CD8-positive, alpha-beta memory T cell (primary cell): ENCODE measurements around the gene TESMIN. TPM values are rescaled to one million over a fixed set of nuclear protein-coding genes. Genes with fewer than 3 reads are reported as not detected.

ENCODE experiments used
- CTCF ChIA-PET: fragments of 350-600 bp; sonication (Branson Sonifier 250); formaldehyde crosslinking; loops from one replicate; lab custom pipeline; 2021; ENCODE audit warnings: antibody characterized with exemption; lab: Charles Lee
- POLR2A ChIA-PET: fragments of 350-600 bp; sonication (Branson Sonifier 250); formaldehyde crosslinking; loops from one replicate; lab custom pipeline; 2021; ENCODE audit warnings: antibody characterized with exemption; lab: Charles Lee
- DNase-seq, 5 donors: peaks; one replicate each; pipeline versions ENCODE4 v3.0.0 to v3.0.0-alpha.2; 2020 to 2022; ENCODE audit warnings: mixed read lengths in 1 of 5
- H3K27ac ChIP-seq: one replicate; pipeline ENCODE4 v1.7.0; 2013; ENCODE audit warnings: low read depth, mild to moderate bottlenecking, low read length, moderate library complexity
- H3K27me3 ChIP-seq: 2 replicates; pipeline ENCODE4 v1.7.0; 2013; ENCODE audit warnings: low read length, mild to moderate bottlenecking; ENCODE audit not compliant: insufficient read depth, poor library complexity, severe bottlenecking
- H3K36me3 ChIP-seq: 2 replicates; pipeline ENCODE4 v1.7.0; 2013; ENCODE audit warnings: mild to moderate bottlenecking, low read length, moderate library complexity; ENCODE audit not compliant: insufficient read depth
- H3K4me1 ChIP-seq: 2 replicates; pipeline ENCODE4 v1.7.0; 2013; ENCODE audit warnings: mild to moderate bottlenecking, low read length, moderate library complexity; ENCODE audit not compliant: insufficient read depth
- H3K4me3 ChIP-seq: 2 replicates; pipeline ENCODE4 v1.7.0; 2013; ENCODE audit warnings: mild to moderate bottlenecking, low read length
- H3K9me3 ChIP-seq: 2 replicates; pipeline ENCODE4 v1.7.0; 2013; ENCODE audit warnings: mild to moderate bottlenecking, low read length
- H3K27ac Mint-ChIP-seq, 8 donors: one replicate each; pipeline ENCODE4 v1.8.0; 2020 to 2021; ENCODE audit warnings: mixed read lengths in 8 of 8, mild to moderate bottlenecking in 6 of 8, inconsistent platforms in 3 of 8, moderate library complexity in 3 of 8
- H3K27me3 Mint-ChIP-seq, 2 donors: one replicate each; pipeline ENCODE4 v1.8.0; 2020 to 2021; ENCODE audit warnings: mixed read lengths in 2 of 2, mild to moderate bottlenecking in 1 of 2, moderate library complexity in 1 of 2
- H3K36me3 Mint-ChIP-seq, 3 donors: one replicate each; pipeline ENCODE4 v1.8.0; 2020 to 2021; ENCODE audit warnings: mixed read lengths in 3 of 3, inconsistent platforms in 1 of 3, mild to moderate bottlenecking in 1 of 3
- H3K4me1 Mint-ChIP-seq, 3 donors: one replicate each; pipeline ENCODE4 v1.8.0; 2020 to 2021; ENCODE audit warnings: mixed read lengths in 3 of 3, inconsistent platforms in 1 of 3, mild to moderate bottlenecking in 1 of 3
- H3K4me3 Mint-ChIP-seq, 7 donors: one replicate each; pipeline ENCODE4 v1.8.0; 2020 to 2021; ENCODE audit warnings: mixed read lengths in 7 of 7, mild to moderate bottlenecking in 6 of 7, moderate library complexity in 4 of 7, inconsistent platforms in 2 of 7
- H3K9me3 Mint-ChIP-seq, 5 donors: one replicate each; pipeline ENCODE4 v1.8.0; 2020 to 2022; ENCODE audit warnings: mixed read lengths in 5 of 5, mild to moderate bottlenecking in 3 of 5, moderate library complexity in 2 of 5, inconsistent platforms in 1 of 5
- polyA plus RNA-seq: library from polyadenylated mRNA; unstranded; fragments of 300-500 nt; fragmentation: Illumina TruSeq; gene quantifications from one replicate; pipeline ENCODE4 v1.2.3, GENCODE V29; 2021
- total RNA-seq, 2 experiments: library from RNA; stranded (reverse); gene quantifications; one replicate each; pipeline ENCODE4 v1.2.3, GENCODE V29; 2021

The TESMIN gene
- total and polyA plus RNA-seq, 3 experiments from 2014 or later: 1.3 to 3.2 (median 1.3) TPM

DNA sequence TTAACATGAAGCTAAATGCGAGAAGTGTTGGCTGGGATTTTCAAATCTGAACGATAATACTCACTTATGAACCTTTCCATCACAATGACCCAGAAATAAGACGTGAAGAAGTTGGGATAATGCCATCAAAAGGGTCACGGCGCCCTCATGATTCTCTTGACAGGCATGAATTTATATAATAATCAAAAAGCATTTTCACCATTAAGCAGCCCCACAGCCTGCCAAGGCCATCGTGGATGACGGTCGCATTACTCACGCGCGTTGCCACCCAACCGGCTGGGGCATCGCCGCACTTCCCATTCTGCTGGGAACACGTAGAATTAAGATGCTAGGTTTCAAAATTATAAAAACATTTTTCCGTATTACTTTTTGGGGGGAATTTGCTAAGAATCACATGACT, 85.9 kb downstream of the TESMIN start:
- H3K4me3 Mint-ChIP-seq: no peak overlapping the region
- Histone ChIP-seq H3K9me3 (no peaks in the 10 kb centered on the region), H3K27me3 (no peaks in the 10 kb centered on the region), H3K36me3 (no peaks in the 10 kb centered on the region), H3K4me3 (no peak overlapping the region), H3K4me1 (no peaks in the 10 kb centered on the region), H3K27ac (no peak overlapping the region)
- no peaks in the 10 kb centered on the region for H3K9me3 Mint-ChIP-seq
- POLR2A ChIA-PET: no interaction called here
- CTCF ChIA-PET: no interaction called here
- H3K4me1 Mint-ChIP-seq: no peaks in the 10 kb centered on the region
- DNase-seq: peak in 1 of 5 donors; percentile 10
- H3K27me3 Mint-ChIP-seq: peaks cover 1 to 29% of the 10 kb centered on the region in 2 donors
- no peak overlapping the region for H3K27ac Mint-ChIP-seq
- no peaks in the 10 kb centered on the region for H3K36me3 Mint-ChIP-seq

DNA sequence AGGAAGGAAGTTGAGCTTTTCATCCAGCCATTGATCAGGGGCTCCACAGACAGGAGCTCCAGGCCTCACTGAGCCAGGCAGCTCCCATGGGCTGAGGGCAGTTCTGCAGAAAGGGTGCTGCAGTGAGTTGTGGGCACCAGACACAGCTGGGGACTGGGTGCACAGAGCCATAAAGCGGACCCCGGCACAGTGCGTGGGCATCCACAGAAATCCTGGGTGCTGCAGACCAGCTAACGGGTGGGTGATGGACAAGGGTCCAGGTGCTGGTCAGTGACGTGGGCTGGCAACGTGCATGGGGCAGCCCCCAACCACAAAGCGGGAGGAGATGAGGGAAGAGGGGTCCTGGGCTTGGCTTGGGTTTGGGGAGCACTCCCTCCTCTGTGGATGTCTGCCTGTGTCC, 86.4 kb downstream of the TESMIN start:
- no peak overlapping the region for H3K4me3 Mint-ChIP-seq
- H3K27ac Mint-ChIP-seq: peak overlapping the region in 1 of 8 donors; percentile 78
- H3K9me3 ChIP-seq: no peaks in the 10 kb centered on the region
- no peaks in the 10 kb centered on the region for H3K36me3 ChIP-seq
- ChIA-PET CTCF (no interaction called here), POLR2A (no interaction called here)
- DNase-seq: peak in 1 of 5 donors; percentile 18
- no peaks in the 10 kb centered on the region for H3K4me1 ChIP-seq
- no peaks in the 10 kb centered on the region for H3K4me1 Mint-ChIP-seq
- peaks cover 1 to 33% of the 10 kb centered on the region in 2 donors for H3K27me3 Mint-ChIP-seq
- H3K9me3 Mint-ChIP-seq: no peaks in the 10 kb centered on the region
- no peak overlapping the region for H3K27ac ChIP-seq
- H3K4me3 ChIP-seq: no peak overlapping the region
- H3K36me3 Mint-ChIP-seq: no peaks in the 10 kb centered on the region
- H3K27me3 ChIP-seq: no peaks in the 10 kb centered on the region

DNA sequence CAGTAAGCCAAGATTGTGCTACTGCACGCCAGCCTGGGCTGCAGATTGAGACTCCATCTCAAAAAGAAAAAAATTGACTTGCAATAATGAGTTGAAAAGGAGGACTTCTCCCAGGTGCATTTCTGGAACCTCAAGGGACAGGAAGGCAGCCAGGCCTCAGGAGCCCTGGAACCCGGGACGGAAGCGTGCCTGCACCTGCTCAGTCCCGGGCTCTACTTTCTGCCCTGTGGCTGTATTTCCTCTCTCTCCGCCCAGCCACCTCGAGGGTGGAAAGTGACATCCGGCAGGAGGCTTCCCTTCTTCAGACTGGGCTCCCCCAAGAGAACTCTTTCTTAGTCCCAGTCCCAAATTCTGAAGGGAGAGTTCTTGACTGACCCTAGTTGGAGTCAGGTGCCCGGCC, 87.2 kb downstream of the TESMIN start:
- H3K4me3 Mint-ChIP-seq: no peak overlapping the region
- no peaks in the 10 kb centered on the region for H3K36me3 Mint-ChIP-seq
- no peaks in the 10 kb centered on the region for H3K4me1 Mint-ChIP-seq
- H3K4me3 ChIP-seq: no peak overlapping the region
- ChIA-PET POLR2A (no interaction called here), CTCF (no interaction called here)
- H3K27me3 ChIP-seq: no peaks in the 10 kb centered on the region
- H3K36me3 ChIP-seq: no peaks in the 10 kb centered on the region
- no peak overlapping the region for H3K27ac ChIP-seq
- no peaks in the 10 kb centered on the region for H3K4me1 ChIP-seq
- peak in 1 of 5 donors; percentile 6 for DNase-seq
- H3K9me3 Mint-ChIP-seq: no peaks in the 10 kb centered on the region
- no peak overlapping the region for H3K27ac Mint-ChIP-seq
- no peaks in the 10 kb centered on the region for H3K9me3 ChIP-seq
- peaks cover 1 to 33% of the 10 kb centered on the region in 2 donors for H3K27me3 Mint-ChIP-seq

GRCh38 chr11:68663482-68664010, 87.8 kb downstream of the TESMIN start:
- ChIA-PET POLR2A (no interaction called here), CTCF (no interaction called here)
- Mint-ChIP-seq H3K27me3 (peaks cover 1 to 36% of the 10 kb centered on the region in 2 donors), H3K4me1 (no peaks in the 10 kb centered on the region), H3K27ac (no peak overlapping the region), H3K9me3 (no peaks in the 10 kb centered on the region), H3K36me3 (no peaks in the 10 kb centered on the region), H3K4me3 (no peak overlapping the region)
- no peak overlapping the region for H3K27ac ChIP-seq
- peak in 1 of 5 donors; percentile 21 for DNase-seq
- H3K4me1 ChIP-seq: no peaks in the 10 kb centered on the region
- no peak overlapping the region for H3K4me3 ChIP-seq
- no peaks in the 10 kb centered on the region for H3K36me3 ChIP-seq
- H3K9me3 ChIP-seq: no peaks in the 10 kb centered on the region
- H3K27me3 ChIP-seq: no peaks in the 10 kb centered on the region

- Mint-ChIP-seq H3K4me3 (no peak overlapping the region), H3K36me3 (no peaks in the 10 kb centered on the region), H3K4me1 (no peaks in the 10 kb centered on the region), H3K9me3 (no peaks in the 10 kb centered on the region), H3K27me3 (peaks cover 3 to 37% of the 10 kb centered on the region in 2 donors), H3K27ac (no peak overlapping the region)
- Histone ChIP-seq H3K9me3 (no peaks in the 10 kb centered on the region), H3K27me3 (no peaks in the 10 kb centered on the region), H3K4me1 (no peaks in the 10 kb centered on the region), H3K27ac (no peak overlapping the region), H3K36me3 (no peaks in the 10 kb centered on the region), H3K4me3 (no peak overlapping the region)
- peak in 1 of 5 donors; percentile 35 for DNase-seq
- ChIA-PET CTCF (no interaction called here), POLR2A (no interaction called here)
Measured at GRCh38 chr11:68661697-68662603, 89.4 kb downstream of the TESMIN start.

DNA sequence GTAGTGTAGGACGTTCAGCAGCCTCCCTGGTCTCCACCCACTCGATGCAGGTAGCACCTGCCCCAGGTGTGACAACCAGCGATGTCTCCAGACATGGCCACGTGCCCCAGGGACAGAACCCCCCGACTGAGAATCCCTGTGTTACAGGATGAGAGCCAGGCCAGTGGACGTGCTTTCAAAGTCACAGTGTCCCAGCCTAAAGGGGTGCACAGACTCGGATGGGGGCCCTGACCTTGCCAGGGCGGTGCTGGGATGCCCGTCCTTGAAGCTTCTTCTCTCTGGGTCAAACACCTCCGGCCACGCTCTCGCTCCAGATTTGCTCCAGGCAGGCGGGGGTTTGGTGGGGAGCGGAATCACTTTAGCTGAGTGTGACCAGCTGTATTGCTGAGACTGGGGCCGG, 90.3 kb downstream of the TESMIN start:
- H3K27me3 ChIP-seq: no peaks in the 10 kb centered on the region
- H3K36me3 ChIP-seq: no peaks in the 10 kb centered on the region
- no peak overlapping the region for H3K27ac ChIP-seq
- peak in 1 of 5 donors; percentile 26 for DNase-seq
- Mint-ChIP-seq H3K27me3 (peaks cover 4 to 43% of the 10 kb centered on the region in 2 donors), H3K27ac (no peak overlapping the region), H3K36me3 (no peaks in the 10 kb centered on the region), H3K4me1 (no peaks in the 10 kb centered on the region), H3K4me3 (no peak overlapping the region), H3K9me3 (no peaks in the 10 kb centered on the region)
- no peaks in the 10 kb centered on the region for H3K4me1 ChIP-seq
- ChIA-PET POLR2A (no interaction called here), CTCF (no interaction called here)
- no peak overlapping the region for H3K4me3 ChIP-seq
- no peaks in the 10 kb centered on the region for H3K9me3 ChIP-seq

DNA sequence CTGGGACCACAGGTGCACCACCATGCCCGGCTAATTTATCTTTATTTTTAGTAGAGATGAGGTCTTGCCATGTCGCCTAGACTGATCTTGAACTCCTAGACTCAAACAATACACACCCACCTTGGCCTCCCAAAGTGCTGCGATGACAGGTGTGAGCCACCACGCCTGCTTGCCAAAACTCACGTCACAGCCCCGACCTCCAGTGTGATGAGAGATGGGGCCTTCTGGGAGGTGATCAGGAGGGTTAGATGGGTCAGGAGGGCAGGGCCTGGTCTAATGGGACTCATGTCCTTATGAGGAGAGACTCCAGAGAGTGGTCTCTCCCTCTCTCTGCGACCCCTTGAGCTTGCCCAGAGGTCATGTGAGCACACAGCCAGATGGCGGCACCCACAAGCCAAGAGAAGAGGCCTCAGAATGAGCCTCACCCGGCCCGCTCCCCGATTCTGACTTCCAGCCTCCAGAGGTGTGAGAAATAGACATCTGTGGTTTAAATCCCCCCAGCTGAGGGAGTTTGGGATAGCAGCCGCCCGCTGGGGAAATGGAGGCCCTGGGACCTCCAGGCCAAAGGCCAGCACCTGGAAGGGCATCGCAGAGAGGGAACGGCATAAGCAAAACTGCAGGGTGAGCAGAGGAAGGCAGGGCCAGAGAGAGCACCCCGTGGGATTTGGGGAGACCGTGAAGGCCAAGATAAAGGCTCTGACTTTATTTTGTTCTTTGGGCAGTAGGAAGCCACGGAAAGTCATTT, 91.1 kb downstream of the TESMIN start:
- no peaks in the 10 kb centered on the region for H3K27me3 ChIP-seq
- H3K36me3 ChIP-seq: no peaks in the 10 kb centered on the region
- H3K4me3 ChIP-seq: no peak overlapping the region
- POLR2A ChIA-PET: no interaction called here
- Mint-ChIP-seq H3K4me3 (no peak overlapping the region), H3K36me3 (no peaks in the 10 kb centered on the region), H3K4me1 (no peaks in the 10 kb centered on the region), H3K27me3 (peaks cover 8 to 49% of the 10 kb centered on the region in 2 donors), H3K27ac (no peak overlapping the region), H3K9me3 (no peaks in the 10 kb centered on the region)
- no peaks in the 10 kb centered on the region for H3K4me1 ChIP-seq
- DNase-seq: peak in 1 of 5 donors; percentile 31
- no peaks in the 10 kb centered on the region for H3K9me3 ChIP-seq
- CTCF ChIA-PET: no interaction called here
- no peak overlapping the region for H3K27ac ChIP-seq
